ENCODE measurements around the gene SEC22A.

Gene SEC22A

GRCh38 chr3:123270818-123271217 lies 69.1 kb downstream of the SEC22A start:
- DNase-seq = no peak

- DNase-seq = no peak
Observed at GRCh38 chr3:123271466-123272159, 69.9 kb downstream of the SEC22A start.

DNA sequence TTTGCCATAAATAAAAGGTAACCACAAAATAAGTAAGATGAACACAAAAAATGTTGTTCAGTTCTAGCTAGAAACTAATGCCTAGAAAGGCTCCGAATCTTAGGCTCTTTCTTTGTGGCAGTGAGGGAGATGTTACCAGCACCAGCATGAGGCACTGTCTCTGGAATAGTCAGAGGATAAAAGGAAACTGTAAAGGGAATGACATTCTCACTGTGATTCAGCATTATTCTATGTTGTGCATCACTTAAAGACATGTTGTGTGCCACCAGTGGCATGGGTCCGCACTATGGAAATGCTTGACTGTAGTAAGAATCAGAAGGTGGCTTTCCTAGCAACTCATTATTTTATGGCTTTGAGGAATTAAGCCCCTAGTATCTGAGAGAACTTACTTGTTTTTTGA lies 70.8 kb downstream of the SEC22A start:
- DNase-seq = no peak

GRCh38 chr3:123275691-123276090 lies 73.9 kb downstream of the SEC22A start:
- no peak for DNase-seq

GRCh38 chr3:123276346-123277006 lies 74.7 kb downstream of the SEC22A start:
- no peak for DNase-seq

DNA sequence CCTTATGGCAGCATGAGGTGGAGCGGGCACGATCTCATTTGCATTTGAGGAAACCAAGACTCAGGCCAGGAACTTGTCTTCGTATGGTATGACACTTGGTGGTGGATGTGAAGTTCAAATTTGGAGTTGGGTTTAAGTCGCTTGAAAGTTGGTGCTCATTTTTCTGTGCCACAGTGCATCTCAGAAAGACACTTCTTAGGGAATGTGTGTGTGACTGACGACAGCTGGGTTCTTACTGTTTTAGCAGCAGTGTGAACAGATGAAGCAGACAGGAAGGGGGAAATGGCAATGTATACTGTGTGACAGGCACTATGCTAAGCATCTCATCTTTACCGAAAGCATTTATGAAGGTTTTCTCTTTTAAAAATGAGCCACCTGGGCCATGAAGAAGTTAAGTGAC lies 75.4 kb downstream of the SEC22A start:
- no peak for DNase-seq

DNA sequence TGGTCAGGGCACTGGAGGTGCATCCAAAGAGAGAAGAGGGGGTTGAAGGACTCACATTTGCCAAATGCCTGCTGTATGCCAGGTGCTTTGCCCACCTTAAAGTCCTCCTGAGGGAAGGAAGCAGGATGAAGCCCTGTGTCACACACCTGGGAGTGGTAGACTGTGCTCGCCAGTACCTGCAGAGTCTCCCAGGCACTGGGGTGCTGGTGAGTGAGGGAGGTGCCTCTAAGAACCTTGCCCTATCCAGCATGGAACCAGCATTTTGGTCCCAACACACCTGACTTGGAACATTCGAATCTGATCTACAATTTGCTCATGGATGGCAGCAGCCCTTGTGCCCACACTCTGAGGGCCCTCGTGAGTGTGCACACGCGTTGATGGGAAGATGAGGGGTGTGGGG lies 76.7 kb downstream of the SEC22A start:
- DNase-seq = peak in 1 of 2 experiments; percentile 12

DNA sequence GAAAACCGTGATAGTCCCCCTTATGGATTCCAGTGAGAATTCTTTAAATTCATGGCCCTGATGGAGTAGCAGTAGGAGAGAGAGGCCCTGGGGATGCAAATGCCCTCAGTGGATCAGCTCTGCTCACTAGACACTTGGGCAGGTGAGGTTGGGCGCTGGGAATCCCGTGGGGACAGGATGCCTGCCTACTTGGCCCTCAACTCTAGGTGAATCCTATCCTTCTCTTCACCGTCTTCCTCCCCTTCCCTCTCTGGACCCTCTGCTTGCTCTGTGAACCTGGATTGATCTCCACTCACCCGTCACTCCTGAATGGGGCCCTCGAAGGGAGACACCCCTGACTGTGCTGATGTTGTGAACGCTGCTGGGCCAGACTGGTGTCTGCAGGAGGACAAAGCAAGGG lies 77.4 kb downstream of the SEC22A start:
- no peak for DNase-seq

DNA sequence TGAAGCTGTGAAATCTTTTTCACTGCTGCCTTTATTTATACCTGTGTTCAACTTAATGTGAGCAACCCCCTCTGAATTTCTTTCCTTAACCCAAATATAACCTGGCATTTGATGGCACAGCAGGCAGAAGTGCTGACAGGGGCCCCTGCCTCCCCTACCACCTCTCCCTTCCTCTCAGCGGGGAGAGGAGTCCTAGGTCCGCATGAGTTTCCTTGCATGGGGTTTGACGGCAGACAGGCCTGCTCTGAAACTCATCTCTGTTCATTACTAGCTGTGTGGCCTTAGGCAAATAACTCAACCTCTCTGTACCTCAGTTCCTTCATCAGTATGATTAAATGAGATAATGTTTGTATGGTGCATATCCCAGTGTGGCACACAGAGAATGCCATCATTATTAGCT lies 79.7 kb downstream of the SEC22A start:
- DNase-seq = no peak

- DNase-seq = peak in 1 of 2 experiments; percentile 2
Observed at GRCh38 chr3:123281929-123282328, 80.2 kb downstream of the SEC22A start.

DNA sequence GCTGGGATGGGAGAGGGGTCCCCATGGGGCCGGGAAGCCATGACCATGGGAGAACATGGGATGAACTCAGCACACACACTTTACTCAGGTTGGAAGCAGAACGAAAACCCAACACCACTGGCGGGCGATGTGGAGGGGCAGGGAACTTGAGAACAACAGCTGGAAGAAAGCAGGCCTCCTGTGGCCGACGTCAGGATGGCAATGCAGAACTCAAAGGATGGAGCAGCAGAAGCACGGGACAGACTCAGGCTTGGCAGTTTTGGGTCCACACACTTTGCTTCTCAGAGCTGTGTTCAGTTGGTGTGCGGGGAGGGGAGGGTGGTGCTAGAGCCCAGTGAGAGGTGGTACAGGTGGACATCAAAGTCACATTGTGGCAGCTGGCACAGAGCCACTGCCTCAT lies 80.7 kb downstream of the SEC22A start:
- no peak for DNase-seq

GRCh38 chr3:123283074-123283473 lies 81.3 kb downstream of the SEC22A start:
- DNase-seq = no peak

DNA sequence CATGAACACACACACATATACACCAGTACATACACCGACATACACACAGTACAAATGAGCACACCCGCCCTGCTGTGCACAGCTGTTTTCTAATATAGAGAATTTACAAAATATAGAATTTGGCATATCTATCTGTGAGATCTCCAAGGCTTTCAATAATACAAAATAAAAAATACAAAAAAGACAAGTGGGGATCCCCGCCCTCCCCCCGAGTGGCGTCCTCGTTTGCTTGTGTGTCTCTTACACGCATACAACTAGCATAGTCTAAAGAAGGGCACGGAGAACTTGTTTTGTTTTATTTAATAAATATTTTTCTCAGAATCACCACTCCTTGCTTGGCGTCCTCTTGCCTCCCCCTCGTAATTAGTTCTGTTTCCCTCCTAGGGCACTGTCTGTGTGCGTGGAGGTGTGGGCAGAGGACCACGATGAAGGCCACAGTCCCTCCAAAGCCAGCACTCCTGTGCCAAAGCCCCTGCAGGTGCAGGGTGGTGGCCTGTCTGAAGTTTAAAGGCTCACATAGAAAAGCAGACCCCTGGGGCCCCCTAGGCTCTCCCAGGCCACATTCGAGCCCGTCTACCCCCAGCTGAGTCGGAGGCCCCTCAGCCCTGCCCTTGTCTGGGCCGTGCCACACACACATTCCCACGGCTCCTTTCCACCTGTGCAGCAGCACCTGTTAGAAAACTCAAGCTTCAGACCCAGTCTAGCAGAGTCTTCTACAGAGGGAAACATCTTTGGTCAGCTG lies 82.1 kb downstream of the SEC22A start:
- DNase-seq = no peak

DNA sequence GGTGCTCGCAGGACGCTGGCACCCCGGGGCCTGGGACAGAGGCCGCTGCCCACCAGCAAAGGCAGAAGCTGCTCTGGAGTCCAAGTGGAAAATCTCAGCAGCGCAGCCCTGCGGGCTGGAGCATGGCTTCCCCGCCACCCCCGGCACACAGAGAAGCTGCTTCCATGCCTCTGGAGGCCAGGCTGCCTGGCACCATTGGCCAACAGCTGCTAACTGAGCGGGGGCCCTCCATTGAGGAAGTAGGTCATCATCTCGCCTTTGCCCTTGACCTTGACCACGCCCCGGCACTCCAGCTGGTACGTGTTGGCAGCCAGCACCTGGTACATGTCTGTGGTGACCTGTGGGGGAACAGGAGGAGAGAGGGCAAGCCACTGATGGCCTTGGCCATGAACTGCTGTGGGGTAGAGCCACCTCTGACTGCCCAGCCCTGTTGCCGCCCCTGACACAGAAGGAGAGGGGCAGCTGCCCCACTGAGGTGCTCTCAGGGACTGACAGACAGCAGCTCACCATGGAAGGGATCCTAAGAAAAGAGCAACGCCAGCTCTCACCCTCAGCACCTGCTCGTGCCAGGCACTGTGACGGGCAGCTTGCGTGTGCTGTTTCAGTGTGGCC lies 82.8 kb downstream of the SEC22A start:
- DNase-seq = peak in 1 of 2 experiments; percentile 7

- no peak for DNase-seq
Observed at GRCh38 chr3:123285066-123285465, 83.3 kb downstream of the SEC22A start.

- DNase-seq = no peak
Observed at GRCh38 chr3:123285479-123285878, 83.7 kb downstream of the SEC22A start.

GRCh38 chr3:123285931-123286307 lies 84.2 kb downstream of the SEC22A start:
- DNase-seq = no peak

DNA sequence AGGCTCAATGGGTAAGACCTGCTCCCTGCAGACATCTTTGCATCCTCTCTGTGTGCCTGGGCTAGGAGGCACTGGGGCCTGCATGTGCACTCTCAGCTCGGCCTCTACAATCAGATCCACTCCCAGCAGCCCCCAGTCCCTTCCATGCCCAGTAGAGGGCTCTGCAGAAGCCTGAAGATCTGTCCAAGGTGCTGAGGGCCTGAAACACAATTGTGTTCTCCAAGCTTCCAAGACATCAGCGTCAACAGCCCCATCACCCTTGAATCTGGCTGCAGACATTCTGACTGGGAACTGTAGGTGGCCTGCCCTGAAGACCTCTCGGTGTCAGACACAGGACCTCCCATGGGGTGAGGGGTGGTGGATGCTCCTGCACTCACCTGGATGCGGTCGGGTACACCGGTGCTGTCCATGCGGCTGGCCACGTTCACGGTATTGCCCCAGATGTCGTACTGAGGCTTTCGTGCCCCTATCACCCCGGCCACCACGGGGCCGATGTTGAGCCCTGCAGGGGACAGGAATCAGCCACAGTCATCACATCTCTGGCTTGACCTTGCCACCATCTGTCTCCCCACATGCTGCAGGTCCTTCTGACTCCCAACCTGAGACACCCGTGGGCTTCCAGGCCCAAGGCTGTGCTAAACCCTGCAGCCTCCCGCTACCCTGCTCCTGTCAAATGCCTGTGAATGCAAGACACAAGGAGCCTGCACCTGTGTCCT lies 84.7 kb downstream of the SEC22A start:
- DNase-seq = peak; percentile 49

DNA sequence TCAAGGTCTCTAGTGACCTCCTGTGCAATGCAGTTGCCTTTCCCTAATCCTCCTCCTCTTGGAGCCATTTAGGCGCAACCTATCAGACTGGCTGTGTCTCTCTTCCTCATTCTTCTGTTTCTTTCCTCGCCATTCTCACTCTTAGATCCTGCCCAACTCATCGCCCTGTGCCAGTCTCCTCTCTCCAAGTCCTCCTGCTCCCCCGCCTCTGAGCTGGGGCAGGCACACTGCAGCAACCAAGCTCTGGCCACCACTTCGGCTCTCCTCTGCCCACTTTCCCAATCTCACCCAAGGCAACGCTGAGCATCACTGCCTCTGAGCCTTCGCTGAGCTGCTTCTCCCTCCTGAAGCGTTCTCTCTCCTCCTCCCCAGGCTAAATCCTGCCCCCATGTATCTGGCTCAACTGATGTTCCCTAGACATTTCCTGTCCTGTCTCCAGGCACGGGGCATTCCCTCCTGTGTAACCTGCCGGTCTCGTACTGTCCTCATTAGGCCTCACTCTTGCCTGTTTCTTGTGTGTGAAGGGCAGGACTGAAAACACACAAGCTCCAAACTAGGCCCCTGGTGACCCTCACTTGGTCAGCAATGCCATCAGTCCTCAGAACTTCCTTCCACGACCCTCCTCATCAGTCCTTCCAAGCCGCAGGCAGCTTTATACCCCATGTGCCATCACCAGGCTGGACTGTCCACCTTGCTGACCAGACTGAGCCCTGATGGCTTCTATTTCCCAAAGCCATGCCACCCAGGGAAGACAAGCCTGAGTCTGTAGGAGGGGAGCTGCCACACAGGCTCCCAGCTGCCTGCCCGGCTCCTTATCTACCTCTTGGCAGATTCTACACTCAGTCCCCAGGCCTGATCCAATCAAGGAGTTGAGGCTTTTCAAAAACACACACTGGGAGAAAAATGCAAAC lies 85.6 kb downstream of the SEC22A start:
- DNase-seq = no peak

DNA sequence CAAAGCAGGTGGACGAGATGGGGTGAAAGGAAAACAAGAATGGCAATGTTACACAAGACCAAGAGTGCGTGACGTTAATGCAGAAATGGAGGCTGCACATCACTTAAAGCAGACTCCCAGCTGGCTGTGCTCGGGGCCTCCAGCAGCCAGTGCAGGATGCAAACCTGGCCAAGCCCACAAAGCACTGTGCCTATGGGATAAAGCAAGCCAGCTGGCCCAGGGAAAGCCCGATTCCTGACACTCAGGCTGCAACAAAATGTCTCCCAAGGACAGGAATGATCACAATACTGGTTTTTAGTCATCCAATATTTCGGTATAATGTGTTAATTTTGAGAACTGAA lies 86.2 kb downstream of the SEC22A start:
- no peak for DNase-seq

DNA sequence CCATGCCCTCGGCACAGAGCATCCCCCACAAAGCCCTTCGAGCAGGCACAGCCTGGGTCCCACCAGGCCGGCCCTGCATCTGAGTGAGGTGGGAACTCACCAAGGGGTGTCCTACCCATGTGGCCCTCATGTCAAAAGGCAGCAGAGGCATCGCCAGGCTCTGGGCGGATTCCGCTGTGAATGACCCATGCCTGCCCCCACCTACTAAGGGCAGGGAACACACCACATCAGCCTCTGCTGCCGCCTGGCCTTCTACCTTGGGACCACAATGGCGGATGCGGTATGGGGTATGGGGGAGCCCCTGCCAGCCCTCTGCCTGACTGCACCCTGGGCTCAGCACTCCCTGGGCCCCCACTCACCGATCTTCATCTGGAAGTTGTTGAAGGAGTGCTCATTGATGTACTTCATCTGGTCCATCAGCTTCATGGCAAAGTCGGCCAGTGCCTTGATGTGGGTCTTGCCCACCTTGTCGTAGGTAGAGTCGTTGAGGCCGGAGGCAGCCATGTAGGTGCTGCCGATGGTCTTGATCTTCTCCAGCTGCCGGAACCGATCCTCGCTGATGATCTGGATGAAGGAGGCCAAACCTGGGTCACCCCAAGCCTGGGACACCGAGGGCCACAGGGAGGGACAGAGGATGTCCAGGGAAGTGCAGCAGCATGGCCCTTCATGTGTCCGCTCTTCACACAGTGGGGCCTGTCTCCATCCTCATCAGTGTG lies 87.8 kb downstream of the SEC22A start:
- peak in 1 of 2 experiments; percentile 8 for DNase-seq
